ENCODE results near the gene QSER1. TPM values are rescaled to one million over a fixed set of nuclear protein-coding genes. Genes with fewer than 3 reads are reported as not detected.
"Not testable (repeated sequence)": the region's sequence is repeated elsewhere in the genome, so short reads cannot be mapped to it uniquely, and the experiment has no call there.

QSER1 gene
- polyA plus RNA-seq: 1 to 10 TPM in 1 of 3 donors, under 1 TPM in 1, not detected in 1; 0.89 to 1.3 TPM

- Mint-ChIP-seq H3K9me3 (no peaks in the 10 kb centered on the region), H3K36me3 (no peaks in the 10 kb centered on the region), H3K27ac (peak within 1 kb of the TSS; percentile 73 to 92 (median 90)), H3K4me3 (peak within 1 kb of the TSS; percentile 90 to 94 (median 94)), H3K27me3 (ENCODE audit: low read depth in 3 of 3) (peaks cover 9 to 10% (median 10%) of the 10 kb centered on the region in 3 donors), H3K4me1 (peaks cover 18 to 23% of the 10 kb centered on the region in 2 donors)
- peak; percentile 72 to 74 (median 72) for DNase-seq
These were observed at the start of gene QSER1 for GRCh38 chr11:32892355-32893092. Gene QSER1, plus strand, starts transcription at chr11:32892811. Its CDS starts 315 bp downstream, at chr11:32893126.

- DNase-seq: no peak
- Mint-ChIP-seq H3K36me3 (no peaks in the 10 kb centered on the region), H3K9me3 (no peaks in the 10 kb centered on the region), H3K27me3 (ENCODE audit: low read depth in 3 of 3) (peaks cover 0 to 9% (median 3%) of the 10 kb centered on the region in 3 donors), H3K4me1 (no peaks in the 10 kb centered on the region), H3K4me3 (no peak overlapping the region), H3K27ac (no peak overlapping the region)
These were observed 49.1 kb upstream of the QSER1 start for GRCh38 chr11:32843544-32843943.

- H3K4me1 Mint-ChIP-seq: peaks cover 0 to 1% of the 10 kb centered on the region in 2 donors
- no peaks in the 10 kb centered on the region for H3K9me3 Mint-ChIP-seq
- no peak overlapping the region for H3K4me3 Mint-ChIP-seq
- peaks cover 0 to 13% (median 3%) of the 10 kb centered on the region in 3 donors for H3K27me3 Mint-ChIP-seq (ENCODE audit: low read depth in 3 of 3)
- H3K27ac Mint-ChIP-seq: no peak overlapping the region
- no peaks in the 10 kb centered on the region for H3K36me3 Mint-ChIP-seq
- no peak for DNase-seq
These were observed 45.1 kb upstream of the QSER1 start for GRCh38 chr11:32847511-32847910.

- H3K9me3 Mint-ChIP-seq: no peaks in the 10 kb centered on the region
- no peak overlapping the region for H3K27ac Mint-ChIP-seq
- DNase-seq: no peak
- peaks cover 0 to 13% (median 3%) of the 10 kb centered on the region in 3 donors for H3K27me3 Mint-ChIP-seq (ENCODE audit: low read depth in 3 of 3)
- H3K4me1 Mint-ChIP-seq: peaks cover 0 to 1% of the 10 kb centered on the region in 2 donors
- no peak overlapping the region for H3K4me3 Mint-ChIP-seq
- no peaks in the 10 kb centered on the region for H3K36me3 Mint-ChIP-seq
These were observed 42.9 kb upstream of the QSER1 start for GRCh38 chr11:32849761-32850160.

- no peaks in the 10 kb centered on the region for H3K9me3 Mint-ChIP-seq
- no peaks in the 10 kb centered on the region for H3K36me3 Mint-ChIP-seq
- no peak for DNase-seq
- H3K27ac Mint-ChIP-seq: no peak overlapping the region
- H3K27me3 Mint-ChIP-seq (ENCODE audit: low read depth in 3 of 3): peaks cover 0 to 11% (median 3%) of the 10 kb centered on the region in 3 donors
- H3K4me3 Mint-ChIP-seq: no peak overlapping the region
- H3K4me1 Mint-ChIP-seq: peaks cover 0 to 1% of the 10 kb centered on the region in 2 donors
These were observed 41.4 kb upstream of the QSER1 start for GRCh38 chr11:32851251-32851650.

- DNase-seq: no peak
- no peaks in the 10 kb centered on the region for H3K9me3 Mint-ChIP-seq
- H3K4me3 Mint-ChIP-seq: no peak overlapping the region
- peaks cover 0 to 1% of the 10 kb centered on the region in 2 donors for H3K4me1 Mint-ChIP-seq
- no peaks in the 10 kb centered on the region for H3K36me3 Mint-ChIP-seq
- H3K27ac Mint-ChIP-seq: no peak overlapping the region
- peaks cover 0 to 7% (median 0%) of the 10 kb centered on the region in 3 donors for H3K27me3 Mint-ChIP-seq (ENCODE audit: low read depth in 3 of 3)
These were observed 40.4 kb upstream of the QSER1 start for GRCh38 chr11:32852207-32852606.

- H3K4me3 Mint-ChIP-seq: no peak overlapping the region
- peaks cover 0 to 3% (median 0%) of the 10 kb centered on the region in 3 donors for H3K36me3 Mint-ChIP-seq
- no peaks in the 10 kb centered on the region for H3K9me3 Mint-ChIP-seq
- H3K4me1 Mint-ChIP-seq: no peaks in the 10 kb centered on the region
- no peak for DNase-seq
- H3K27ac Mint-ChIP-seq: no peak overlapping the region
- peaks cover 0 to 4% (median 0%) of the 10 kb centered on the region in 3 donors for H3K27me3 Mint-ChIP-seq (ENCODE audit: low read depth in 3 of 3)
These were observed 37.0 kb upstream of the QSER1 start for GRCh38 chr11:32855601-32856000.

- H3K4me1 Mint-ChIP-seq: no peaks in the 10 kb centered on the region
- peaks cover 0 to 4% (median 0%) of the 10 kb centered on the region in 3 donors for H3K27me3 Mint-ChIP-seq (ENCODE audit: low read depth in 3 of 3)
- H3K27ac Mint-ChIP-seq: no peak overlapping the region
- H3K4me3 Mint-ChIP-seq: no peak overlapping the region
- DNase-seq: no peak
- peaks cover 0 to 7% (median 0%) of the 10 kb centered on the region in 3 donors for H3K36me3 Mint-ChIP-seq
- H3K9me3 Mint-ChIP-seq: no peaks in the 10 kb centered on the region
These were observed 33.9 kb upstream of the QSER1 start for GRCh38 chr11:32858731-32859130.

- Mint-ChIP-seq H3K4me3 (no peak overlapping the region), H3K4me1 (no peaks in the 10 kb centered on the region), H3K27ac (no peak overlapping the region), H3K9me3 (no peaks in the 10 kb centered on the region), H3K36me3 (peaks cover 0 to 7% (median 0%) of the 10 kb centered on the region in 3 donors), H3K27me3 (ENCODE audit: low read depth in 3 of 3) (peaks cover 0 to 4% (median 2%) of the 10 kb centered on the region in 3 donors)
- no peak for DNase-seq
These were observed 30.6 kb upstream of the QSER1 start for GRCh38 chr11:32861850-32862577.

GRCh38 chr11:32864555-32864954, 28.1 kb upstream of the QSER1 start:
- DNase-seq: no peak
- no peaks in the 10 kb centered on the region for H3K4me1 Mint-ChIP-seq
- no peak overlapping the region for H3K27ac Mint-ChIP-seq
- H3K9me3 Mint-ChIP-seq: no peaks in the 10 kb centered on the region
- peaks cover 0 to 7% (median 4%) of the 10 kb centered on the region in 3 donors for H3K27me3 Mint-ChIP-seq (ENCODE audit: low read depth in 3 of 3)
- no peak overlapping the region for H3K4me3 Mint-ChIP-seq
- peaks cover 0 to 3% (median 0%) of the 10 kb centered on the region in 3 donors for H3K36me3 Mint-ChIP-seq

GRCh38 chr11:32868752-32869151, 23.9 kb upstream of the QSER1 start:
- H3K27me3 Mint-ChIP-seq (ENCODE audit: low read depth in 3 of 3); H3K4me1 Mint-ChIP-seq; H3K9me3 Mint-ChIP-seq; H3K27ac Mint-ChIP-seq; H3K4me3 Mint-ChIP-seq; H3K36me3 Mint-ChIP-seq; DNase-seq: not testable (repeated sequence)

- Mint-ChIP-seq H3K27me3 (ENCODE audit: low read depth in 3 of 3) (peaks cover 0 to 8% (median 7%) of the 10 kb centered on the region in 3 donors), H3K36me3 (no peaks in the 10 kb centered on the region), H3K4me3 (no peak overlapping the region), H3K4me1 (no peaks in the 10 kb centered on the region), H3K27ac (no peak overlapping the region), H3K9me3 (no peaks in the 10 kb centered on the region)
- peak in 2 of 3 donors; percentile 14 to 18 for DNase-seq
These were observed 21.9 kb upstream of the QSER1 start for GRCh38 chr11:32870676-32871075.

GRCh38 chr11:32874132-32874531, 18.5 kb upstream of the QSER1 start:
- DNase-seq: no peak
- Mint-ChIP-seq H3K27ac (no peak overlapping the region), H3K36me3 (no peaks in the 10 kb centered on the region), H3K9me3 (no peaks in the 10 kb centered on the region), H3K27me3 (ENCODE audit: low read depth in 3 of 3) (peaks cover 0 to 8% (median 3%) of the 10 kb centered on the region in 3 donors), H3K4me3 (no peak overlapping the region), H3K4me1 (no peaks in the 10 kb centered on the region)

- H3K27ac Mint-ChIP-seq: no peak overlapping the region
- H3K27me3 Mint-ChIP-seq (ENCODE audit: low read depth in 3 of 3): peaks cover 0 to 5% (median 0%) of the 10 kb centered on the region in 3 donors
- H3K9me3 Mint-ChIP-seq: no peaks in the 10 kb centered on the region
- no peak for DNase-seq
- no peaks in the 10 kb centered on the region for H3K36me3 Mint-ChIP-seq
- no peaks in the 10 kb centered on the region for H3K4me1 Mint-ChIP-seq
- H3K4me3 Mint-ChIP-seq: no peak overlapping the region
These were observed 11.3 kb upstream of the QSER1 start for GRCh38 chr11:32881286-32881685.

All from immature natural killer cell (primary cell).